Activated CD8-positive, alpha-beta memory T cell treated with anti-CD3 and anti-CD28 coated beads for 4 hours (primary cell): Measurements from ENCODE around the gene PROX1.

Source experiments
- DNase-seq, 2 donors: peaks; one replicate each; pipeline ENCODE4 v3.0.0-alpha.2; 2020; ENCODE audit warnings: low read depth in 2 of 2

Gene PROX1, protein sequence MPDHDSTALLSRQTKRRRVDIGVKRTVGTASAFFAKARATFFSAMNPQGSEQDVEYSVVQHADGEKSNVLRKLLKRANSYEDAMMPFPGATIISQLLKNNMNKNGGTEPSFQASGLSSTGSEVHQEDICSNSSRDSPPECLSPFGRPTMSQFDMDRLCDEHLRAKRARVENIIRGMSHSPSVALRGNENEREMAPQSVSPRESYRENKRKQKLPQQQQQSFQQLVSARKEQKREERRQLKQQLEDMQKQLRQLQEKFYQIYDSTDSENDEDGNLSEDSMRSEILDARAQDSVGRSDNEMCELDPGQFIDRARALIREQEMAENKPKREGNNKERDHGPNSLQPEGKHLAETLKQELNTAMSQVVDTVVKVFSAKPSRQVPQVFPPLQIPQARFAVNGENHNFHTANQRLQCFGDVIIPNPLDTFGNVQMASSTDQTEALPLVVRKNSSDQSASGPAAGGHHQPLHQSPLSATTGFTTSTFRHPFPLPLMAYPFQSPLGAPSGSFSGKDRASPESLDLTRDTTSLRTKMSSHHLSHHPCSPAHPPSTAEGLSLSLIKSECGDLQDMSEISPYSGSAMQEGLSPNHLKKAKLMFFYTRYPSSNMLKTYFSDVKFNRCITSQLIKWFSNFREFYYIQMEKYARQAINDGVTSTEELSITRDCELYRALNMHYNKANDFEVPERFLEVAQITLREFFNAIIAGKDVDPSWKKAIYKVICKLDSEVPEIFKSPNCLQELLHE

GRCh38 chr1:213987927-213988506 is at the start of gene PROX1:
Gene PROX1, plus strand, starts transcription at chr1:213987973. Its CDS starts 8,563 bp downstream, at chr1:213996536.
- DNase-seq, result no peak

GRCh38 chr1:213938776-213939175 is 49.0 kb upstream of the PROX1 start:
- DNase-seq, result no peak

- no peak for DNase-seq
These were observed 47.9 kb upstream of the PROX1 start for GRCh38 chr1:213939888-213940287.

- no peak for DNase-seq
These were observed 46.8 kb upstream of the PROX1 start for GRCh38 chr1:213940947-213941346.

DNA sequence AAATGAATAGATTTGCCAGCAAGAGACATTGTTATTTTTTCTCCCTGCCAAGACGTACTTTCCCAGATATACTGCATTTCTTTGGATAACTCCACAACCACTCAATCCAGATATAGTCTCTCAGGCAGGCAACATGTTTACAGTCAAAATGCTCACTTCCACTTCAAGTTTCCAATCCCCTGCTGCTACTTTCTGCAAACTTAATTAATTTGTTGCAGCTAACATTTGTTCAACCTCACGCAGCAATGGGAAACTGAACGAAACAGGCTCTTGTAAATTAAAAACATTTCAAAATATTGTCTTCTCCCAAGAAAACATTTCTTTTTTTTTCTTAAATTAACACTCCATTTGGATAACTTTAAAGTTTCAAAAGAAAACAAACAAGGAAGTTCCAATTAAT is 45.7 kb upstream of the PROX1 start:
- DNase-seq, result no peak

GRCh38 chr1:213947200-213947801 is 40.5 kb upstream of the PROX1 start:
- no peak for DNase-seq

DNA sequence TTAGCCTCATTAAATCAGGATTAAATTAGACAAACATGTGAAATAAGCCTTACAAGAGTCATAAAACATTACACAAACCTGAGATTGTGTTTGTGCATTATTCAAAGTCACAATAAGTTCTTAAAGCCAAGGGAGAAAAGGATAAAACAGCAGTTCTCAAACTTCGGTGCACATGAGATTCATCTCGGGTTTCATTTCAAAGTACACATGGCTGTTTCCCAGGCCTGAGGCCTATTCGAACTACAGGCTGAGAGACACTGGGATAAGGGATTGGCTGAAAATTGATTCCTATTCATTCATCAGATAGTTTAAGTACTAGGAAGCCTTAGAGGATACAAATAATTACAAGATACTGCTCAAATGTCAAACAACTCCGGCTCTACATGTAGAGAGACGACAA is 35.9 kb upstream of the PROX1 start:
- no peak for DNase-seq

DNA sequence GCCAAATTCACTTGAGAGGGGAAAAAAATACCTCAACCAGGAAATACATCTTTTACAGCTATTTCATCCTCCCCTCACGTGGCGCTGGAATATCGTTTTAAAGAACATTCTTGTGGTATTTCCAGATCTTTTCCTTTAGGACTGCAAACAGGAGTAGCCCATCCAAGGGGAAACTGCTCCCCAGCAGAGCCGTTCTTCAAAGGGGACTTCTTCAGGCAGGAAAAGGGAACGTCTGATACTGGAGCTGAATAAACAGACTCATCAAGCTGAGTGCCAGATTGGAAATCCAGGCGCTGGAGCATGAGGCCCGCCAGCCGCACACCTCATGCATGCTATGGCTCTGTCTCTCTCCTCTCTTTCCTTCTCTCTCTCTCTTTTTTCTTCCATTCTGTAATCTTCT is 34.0 kb upstream of the PROX1 start:
- no peak for DNase-seq

- DNase-seq, result no peak
These were observed 31.4 kb upstream of the PROX1 start for GRCh38 chr1:213956295-213956770.

GRCh38 chr1:213958346-213958745 is 29.4 kb upstream of the PROX1 start:
- no peak for DNase-seq

- no peak for DNase-seq
These were observed 26.8 kb upstream of the PROX1 start for GRCh38 chr1:213960963-213961362.

DNA sequence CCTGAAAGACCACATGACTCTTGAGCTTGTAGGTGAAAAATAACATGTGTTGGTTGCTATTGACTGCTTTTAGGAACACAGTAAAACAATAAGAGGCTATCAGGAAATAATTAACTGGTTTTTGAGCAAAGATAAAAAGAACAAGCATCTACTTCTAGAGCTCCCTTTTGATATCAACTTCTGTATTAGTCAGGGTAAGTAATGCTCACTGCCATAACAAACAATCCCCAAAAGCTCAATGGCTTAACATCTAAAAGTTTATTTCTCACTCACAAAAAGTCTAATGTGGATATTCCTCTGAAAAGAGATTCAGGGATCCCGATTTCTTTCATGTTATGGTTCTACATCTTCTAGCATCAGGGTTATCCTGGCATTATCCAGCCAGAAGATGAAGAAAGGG is 25.3 kb upstream of the PROX1 start:
- no peak for DNase-seq

GRCh38 chr1:213966122-213966521 is 21.7 kb upstream of the PROX1 start:
- DNase-seq, result no peak

- DNase-seq, result no peak
These were observed 19.5 kb upstream of the PROX1 start for GRCh38 chr1:213968146-213968825.

DNA sequence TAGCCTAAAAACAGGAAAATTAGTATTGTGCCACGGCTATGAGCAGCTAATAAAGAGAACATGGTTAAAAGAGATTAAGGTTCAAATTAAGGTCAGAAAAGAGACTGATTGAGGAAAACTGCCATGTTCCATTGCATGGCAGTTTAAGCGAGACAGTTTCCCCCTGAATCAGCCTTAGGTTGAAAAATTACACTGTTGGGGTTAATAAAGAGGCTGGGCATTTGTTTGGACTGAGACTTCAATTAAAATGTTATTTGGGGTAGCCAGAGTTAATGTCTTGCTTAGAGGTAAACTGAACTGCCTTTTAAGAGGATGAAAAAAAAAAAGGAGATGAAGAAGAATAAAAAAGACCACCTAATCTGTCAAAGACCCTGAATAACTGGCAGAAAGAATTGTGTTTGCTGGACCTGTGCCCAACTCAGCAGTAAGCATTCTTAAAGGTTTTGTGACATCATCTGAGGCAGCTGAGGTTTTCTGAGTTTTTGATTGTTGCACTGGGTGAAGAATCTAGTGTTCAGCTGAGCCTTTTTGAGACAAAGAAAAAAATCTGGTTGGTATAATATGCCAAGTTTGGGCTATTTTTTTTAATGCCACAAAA is 17.7 kb upstream of the PROX1 start:
- no peak for DNase-seq

DNA sequence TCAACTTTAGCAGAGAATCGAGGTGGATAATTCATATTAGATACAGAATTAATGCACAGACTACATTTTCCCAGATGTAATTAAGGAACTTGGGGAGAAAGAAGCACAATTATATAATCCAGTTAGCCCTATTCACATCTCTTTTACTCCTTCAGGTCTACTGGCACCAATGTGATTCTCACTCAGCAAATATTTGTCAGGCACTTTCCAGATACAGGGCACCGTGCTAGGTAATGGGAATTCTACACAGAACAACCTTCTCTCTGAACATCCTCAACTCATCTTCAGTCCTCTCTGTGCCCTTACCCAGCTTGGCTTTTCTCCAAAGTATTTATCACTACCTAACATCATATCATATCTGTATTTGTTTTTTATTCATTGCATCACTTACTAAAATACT is 15.6 kb upstream of the PROX1 start:
- no peak for DNase-seq

DNA sequence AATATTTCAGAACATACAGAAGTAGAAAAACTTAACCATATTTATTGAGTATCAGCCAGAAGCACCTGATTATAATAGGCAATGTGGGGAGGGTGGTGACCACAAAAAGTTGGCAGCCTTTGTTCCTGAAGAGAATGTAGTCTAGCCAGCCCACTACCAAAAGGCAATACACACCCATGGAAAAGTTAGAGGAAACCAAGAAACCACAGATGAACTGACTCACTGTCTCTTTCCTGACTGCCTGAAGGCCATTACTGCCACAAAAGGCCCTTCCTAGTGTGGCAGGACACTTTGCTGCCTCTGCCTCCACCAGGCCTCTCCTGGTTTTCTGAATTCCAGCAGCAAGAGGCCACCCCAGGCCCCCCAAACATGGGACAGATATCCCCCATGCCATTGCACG is 14.6 kb upstream of the PROX1 start:
- DNase-seq, result no peak

GRCh38 chr1:213976665-213977485 is 10.9 kb upstream of the PROX1 start:
- DNase-seq, result no peak

GRCh38 chr1:213977486-213977842 is 10.3 kb upstream of the PROX1 start:
- no peak for DNase-seq

DNA sequence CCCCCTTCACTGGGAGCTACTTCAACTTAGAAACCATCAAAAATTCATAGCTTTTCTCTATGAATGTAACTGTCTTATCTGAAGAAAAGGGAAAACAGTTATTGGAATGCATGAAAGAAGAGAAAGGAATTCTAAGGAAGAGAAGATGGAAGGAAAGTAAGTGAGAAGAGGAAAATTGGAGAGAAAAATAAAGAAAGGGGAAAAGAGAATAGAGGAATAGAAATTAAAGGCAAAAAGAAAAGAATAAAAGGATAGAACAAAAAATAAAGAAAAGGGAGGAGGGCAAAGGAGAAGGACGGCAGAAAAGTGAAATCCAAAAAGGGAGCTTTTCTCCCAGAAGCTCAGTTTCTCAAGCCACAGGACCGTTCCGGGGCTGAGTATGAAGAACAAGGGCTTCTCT is 9.9 kb upstream of the PROX1 start:
- no peak for DNase-seq
